Fibroblast of skin of abdomen (primary cell): ENCODE results near the gene SNN.

Experiments
- DNase-seq: peaks from one replicate; pipeline ENCODE4 v3.0.0-alpha.2; 2013

SNN gene

DNA sequence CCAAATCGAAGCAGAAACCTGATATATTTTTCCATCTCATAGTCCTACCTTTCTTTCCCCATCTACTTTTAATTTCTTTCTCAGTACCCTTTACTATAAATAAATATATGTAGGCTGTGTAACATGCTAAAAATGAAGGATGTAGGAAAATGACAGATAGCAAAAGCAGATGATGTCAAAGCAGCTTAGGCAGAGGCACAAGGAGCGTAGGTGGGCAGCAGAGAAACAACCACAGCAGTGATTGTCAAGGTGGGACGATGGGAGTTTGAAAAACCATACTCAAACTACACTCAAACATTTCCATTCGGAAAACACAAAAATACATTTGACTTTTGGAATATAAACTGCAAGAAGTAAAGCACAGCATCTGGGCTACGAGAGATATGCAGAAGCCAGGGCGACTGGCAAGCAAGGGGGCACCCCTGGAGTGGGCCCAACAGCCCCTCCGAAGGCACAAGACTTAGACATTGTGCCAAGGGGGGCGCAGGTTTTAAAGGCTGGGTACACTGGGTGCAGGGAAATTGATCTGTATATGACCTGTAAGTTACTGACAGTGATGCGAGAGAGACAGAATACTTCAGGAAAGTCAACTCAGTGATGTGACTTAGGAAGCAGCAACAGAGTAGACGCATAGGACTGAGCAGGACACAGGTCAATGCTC lies 31.1 kb downstream of the SNN start:
- DNase-seq: no peak

DNA sequence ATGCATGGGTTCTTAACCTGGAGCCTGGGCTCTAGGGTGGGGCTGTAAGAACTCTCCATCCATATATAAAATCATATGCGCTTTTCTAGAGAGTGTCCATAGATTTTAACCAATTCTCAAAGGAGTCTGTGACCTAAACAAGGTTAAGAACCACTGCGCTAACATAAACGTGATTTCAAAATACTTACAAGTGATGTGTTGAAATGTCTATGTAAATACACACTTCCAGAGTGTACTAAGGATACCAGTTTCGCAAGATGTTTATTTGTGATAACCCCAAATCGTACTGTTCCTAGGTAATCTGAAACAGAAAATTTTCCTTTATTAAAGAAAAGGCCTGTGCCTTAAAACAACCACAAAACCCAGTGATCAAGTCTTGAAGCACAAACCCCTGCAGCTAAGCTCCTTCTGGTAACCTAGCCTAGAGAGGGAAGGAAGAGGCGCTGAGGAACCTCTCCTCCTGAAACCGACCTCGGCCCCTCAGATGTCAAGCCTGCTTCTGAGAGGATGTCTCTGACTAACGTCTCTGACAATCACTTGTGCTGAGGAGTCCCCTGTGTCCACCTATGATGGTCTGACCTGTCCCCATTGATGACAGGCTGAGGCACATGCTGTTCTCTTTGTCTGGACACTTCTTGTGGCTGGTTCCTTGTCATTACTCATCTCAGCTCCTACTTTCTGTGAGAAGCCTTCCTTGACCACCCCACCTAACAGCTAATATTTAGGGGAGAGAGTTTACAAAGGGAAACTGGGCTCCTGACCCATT lies 32.2 kb downstream of the SNN start:
- no peak for DNase-seq

- no peak for DNase-seq
Measured at GRCh38 chr16:11705311-11706025, 37.2 kb downstream of the SNN start.

GRCh38 chr16:11706180-11706742 lies 38.0 kb downstream of the SNN start:
- DNase-seq: no peak

- no peak for DNase-seq
Measured at GRCh38 chr16:11707679-11708197, 39.5 kb downstream of the SNN start.

- peak; percentile 37 for DNase-seq
Measured at GRCh38 chr16:11708421-11708820, 40.2 kb downstream of the SNN start.

- DNase-seq: no peak
Measured at GRCh38 chr16:11711662-11712061, 43.4 kb downstream of the SNN start.

DNA sequence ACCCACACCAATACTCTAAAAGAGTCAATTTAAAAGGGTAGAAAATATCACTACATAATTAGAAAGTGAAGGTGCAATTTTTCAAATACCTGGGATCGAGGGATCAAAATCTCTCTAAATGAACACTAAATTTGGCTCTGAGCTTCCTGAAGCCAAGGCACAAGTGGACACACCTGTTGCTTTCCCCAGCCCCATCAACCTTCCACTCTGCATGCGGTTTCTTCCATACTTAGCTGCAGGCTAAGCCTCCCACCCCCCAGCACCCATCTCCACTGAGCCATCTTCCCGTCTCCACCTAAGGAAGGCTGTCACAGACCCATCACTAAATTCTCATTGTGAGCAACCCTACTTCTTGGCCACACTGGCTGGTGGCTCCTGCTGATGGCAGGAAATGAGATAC lies 43.9 kb downstream of the SNN start:
- DNase-seq: no peak

DNA sequence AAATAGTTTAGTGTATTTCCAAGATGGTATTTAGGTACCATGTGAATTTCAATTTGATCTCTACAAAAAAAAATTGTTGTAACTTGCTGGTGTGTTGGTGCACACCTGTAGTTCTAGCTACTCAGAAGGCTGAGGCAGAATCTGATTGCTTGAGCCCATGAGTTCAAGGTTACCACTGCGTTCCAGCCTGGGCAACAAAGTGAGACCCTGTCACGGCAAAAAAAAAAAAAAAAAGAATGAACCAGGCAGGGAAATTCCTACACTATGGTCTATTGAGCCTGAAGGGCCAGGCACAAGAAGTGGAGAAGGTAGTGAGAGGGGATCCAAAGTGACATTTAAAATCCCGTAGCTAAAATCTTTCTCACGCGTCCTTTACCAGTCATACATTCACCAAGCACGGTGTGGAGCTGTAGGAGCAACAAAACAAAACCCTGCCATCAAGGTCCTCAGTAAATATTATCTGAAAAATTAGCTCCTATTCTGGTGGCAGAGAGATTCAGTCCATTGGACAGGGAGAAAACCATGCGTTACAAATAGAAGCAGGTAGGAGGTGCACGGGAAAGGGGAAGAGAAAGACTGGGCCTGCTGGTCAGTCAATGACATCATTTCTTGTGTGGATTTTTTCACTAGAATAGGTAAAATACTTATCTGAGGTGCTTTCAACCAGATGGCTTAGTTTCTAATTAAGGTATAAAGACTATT lies 47.1 kb downstream of the SNN start:
- no peak for DNase-seq

GRCh38 chr16:11716336-11716735 lies 48.1 kb downstream of the SNN start:
- no peak for DNase-seq

DNA sequence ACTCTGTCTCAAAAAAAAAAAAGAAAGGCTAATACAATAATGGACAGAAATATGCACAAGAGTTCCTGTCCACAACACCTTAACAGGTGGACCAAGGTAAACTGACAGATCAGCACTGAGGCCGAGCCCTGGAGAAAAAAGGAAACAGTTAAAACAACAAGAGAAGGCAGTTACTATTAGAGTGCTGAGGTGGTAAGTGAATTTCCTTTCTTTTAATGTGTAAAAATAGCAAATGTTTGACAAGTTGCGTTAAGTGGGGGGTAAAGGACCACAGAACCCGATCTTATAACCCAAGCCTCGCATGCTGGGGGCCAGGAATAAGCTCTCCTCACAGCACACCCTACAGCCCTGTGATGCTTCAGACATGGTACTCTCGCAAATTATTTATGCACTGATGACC lies 49.6 kb downstream of the SNN start:
- no peak for DNase-seq

DNA sequence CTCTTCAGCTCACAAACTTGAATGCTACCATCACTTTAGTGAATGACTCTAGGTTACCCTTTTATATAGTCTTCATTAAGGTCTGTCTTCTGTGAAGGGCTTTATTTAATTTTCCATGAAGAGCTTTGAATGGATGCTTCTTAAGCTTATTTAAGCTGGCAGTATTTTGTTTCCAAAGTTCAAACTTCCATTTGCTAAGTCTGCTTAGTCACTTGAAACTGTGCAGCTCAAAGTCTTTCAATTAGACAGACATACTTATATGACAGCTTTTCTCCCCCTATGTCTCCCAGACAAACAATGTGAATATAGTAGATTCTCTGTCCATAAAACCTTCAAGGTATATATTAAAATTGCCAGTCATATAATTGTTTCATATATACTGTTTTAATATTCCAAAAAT lies 50.9 kb downstream of the SNN start:
- no peak for DNase-seq

DNA sequence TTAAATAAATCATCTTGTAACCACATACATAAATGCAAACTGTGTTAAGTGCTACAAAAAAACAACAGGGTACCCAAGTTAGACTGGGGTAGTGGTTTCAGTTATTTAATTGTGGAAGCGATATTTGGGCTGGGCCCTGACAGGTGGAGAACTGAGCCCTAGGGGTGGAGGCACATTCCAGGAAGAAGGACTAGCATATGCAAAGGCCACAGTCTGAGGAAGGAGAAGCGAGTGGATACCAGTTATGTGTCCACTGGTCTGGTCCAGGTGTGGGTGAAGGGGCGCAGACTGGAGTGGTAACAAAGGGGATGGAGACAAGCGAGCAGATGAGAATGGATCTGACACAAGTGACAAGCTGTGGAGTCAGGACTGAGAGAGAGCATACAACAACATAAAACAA lies 51.5 kb downstream of the SNN start:
- DNase-seq: no peak

GRCh38 chr16:11721781-11722467 lies 53.7 kb downstream of the SNN start:
- no peak for DNase-seq

GRCh38 chr16:11722468-11722808 lies 54.2 kb downstream of the SNN start:
- no peak for DNase-seq

DNA sequence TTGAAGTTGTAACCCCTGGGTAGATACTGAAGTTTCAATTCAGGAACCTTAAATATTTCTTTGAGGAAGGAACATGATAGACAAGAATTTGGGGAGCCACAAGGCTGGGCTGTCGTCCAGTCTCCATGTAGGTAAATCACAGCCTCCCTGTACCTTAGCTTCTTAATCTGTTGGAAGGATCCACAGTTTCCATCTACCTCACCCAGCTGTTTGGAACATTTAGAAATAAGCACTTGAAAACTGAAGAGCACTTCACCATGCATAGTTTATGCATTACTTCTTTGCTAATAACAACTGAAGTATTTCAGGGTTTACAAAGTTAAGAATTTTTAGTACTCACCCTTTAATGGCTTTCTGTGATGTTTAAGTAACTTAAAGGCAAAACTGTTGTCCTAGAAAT lies 57.2 kb downstream of the SNN start:
- no peak for DNase-seq

DNA sequence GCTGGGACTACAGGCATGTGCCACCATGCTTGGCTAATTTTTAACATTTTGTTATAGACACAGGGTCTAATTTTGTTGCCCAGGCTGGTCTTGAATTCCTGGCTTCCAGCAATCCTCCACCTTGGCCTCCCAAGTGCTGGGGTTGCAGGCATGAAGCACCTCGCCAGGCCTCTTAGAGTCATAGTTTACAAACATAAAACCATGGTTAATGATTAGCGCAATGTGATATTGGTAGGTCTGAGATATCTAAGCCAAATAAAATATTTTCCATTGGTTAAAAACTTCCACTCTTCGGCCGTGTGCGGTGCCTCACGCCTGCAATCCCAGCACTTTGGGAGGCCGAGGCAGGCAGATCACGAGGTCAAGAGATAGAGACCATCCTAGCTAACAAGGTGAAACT lies 57.8 kb downstream of the SNN start:
- DNase-seq: no peak

DNA sequence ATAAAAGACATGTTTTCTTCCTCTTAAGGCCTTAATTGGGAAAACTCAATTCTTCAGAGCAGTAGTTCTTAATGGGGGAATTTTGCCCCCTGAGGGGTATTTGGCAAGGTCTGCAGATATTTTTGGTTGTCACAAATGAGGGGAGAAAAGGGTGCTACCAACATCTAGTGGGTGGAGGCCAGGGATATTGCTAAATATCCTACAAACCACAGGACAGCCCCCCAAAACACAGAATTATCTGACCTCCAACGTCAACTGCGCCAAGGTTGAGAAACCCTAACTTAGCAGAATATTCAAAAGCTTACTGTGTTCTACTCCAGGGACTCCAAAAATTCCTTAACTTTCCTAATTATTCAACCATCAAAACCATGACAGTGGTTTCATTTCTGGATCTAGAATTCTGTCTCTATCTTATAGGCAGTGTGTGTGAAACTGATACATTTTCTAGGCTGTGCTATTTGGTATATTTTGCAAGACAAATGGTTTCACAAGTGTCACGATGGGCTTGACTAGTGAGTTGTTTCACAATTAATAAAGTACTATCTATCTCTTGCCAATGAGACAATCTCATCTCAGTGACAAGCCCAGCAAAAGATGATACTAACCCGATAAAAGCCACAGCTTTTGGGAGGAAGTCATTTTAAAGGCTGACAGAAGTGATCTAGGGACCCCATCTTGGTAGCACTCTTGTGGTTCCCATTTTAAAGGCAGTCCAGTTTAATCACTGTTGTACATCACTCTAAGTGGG lies 59.7 kb downstream of the SNN start:
- DNase-seq: no peak
